IMR-90 (cell line): ENCODE data around the gene MAP7D1. TPM values are rescaled to one million over a fixed set of nuclear protein-coding genes. Genes with fewer than 3 reads are reported as not detected.
A peak's percentile ranks its signal among the peaks of the same experiment; 100 is the strongest.

Experiments
- ATAC-seq: fragments of 200-7000 bp; cut with Tn5 transposase; 2 replicates; pipeline ENCODE4 v1.9.1; 2020; ENCODE audit warnings: low read depth, mild to moderate bottlenecking, moderate library complexity
- BruUV-seq: library from RNA; stranded (reverse); fragments of 400-500 nt; replicated peaks from 2 replicates; lab custom pipeline; 2021; lab: Mats Ljungman, UMichigan
- CTCF ChIA-PET: fragments of 300-600 bp; formaldehyde crosslinking; extraction: SDS; loops from one replicate; lab custom pipeline; 2021; ENCODE audit warnings: antibody characterized with exemption; lab: Yijun Ruan, JAX
- POLR2A ChIA-PET: fragments of 300-600 bp; sonication (Branson Sonifier 250); formaldehyde crosslinking; loops from one replicate; lab custom pipeline; 2022; ENCODE audit warnings: antibody characterized with exemption; ENCODE audit not compliant: unreplicated experiment; lab: Charles Lee
- DNase-seq: peaks from one replicate; pipeline ENCODE4 v3.0.0; 2013
- H2AFZ ChIP-seq: replicated peaks from 2 replicates; pipeline ENCODE3; 2013; ENCODE audit warnings: low read length, mild to moderate bottlenecking; ENCODE audit not compliant: poor library complexity
- H2AK5ac ChIP-seq: 2 replicates; pipeline ENCODE4 v1.6.1; 2013; ENCODE audit warnings: low read depth, low read length, inconsistent platforms
- H2AK9ac ChIP-seq: replicated peaks from 2 replicates; pipeline ENCODE3; 2013; ENCODE audit warnings: mild to moderate bottlenecking, low read depth, low read length, moderate library complexity; ENCODE audit not compliant: poor library complexity
- H2BK120ac ChIP-seq: 2 replicates; pipeline ENCODE4 v1.6.1; 2013; ENCODE audit warnings: low read depth, low read length, inconsistent platforms
- H2BK15ac ChIP-seq: 3 replicates; pipeline ENCODE4 v1.6.1; 2013; ENCODE audit warnings: low read depth, low read length, inconsistent platforms
- H2BK20ac ChIP-seq: 2 replicates; pipeline ENCODE4 v1.6.1; 2013; ENCODE audit warnings: low read depth, mild to moderate bottlenecking, inconsistent platforms, low read length, moderate library complexity
- H2BK5ac ChIP-seq: 2 replicates; pipeline ENCODE4 v1.6.1; 2013; ENCODE audit warnings: mild to moderate bottlenecking, low read depth, low read length, inconsistent platforms; ENCODE audit not compliant: poor library complexity, severe bottlenecking
- H3K14ac ChIP-seq: replicated peaks from 2 replicates; pipeline ENCODE4 v1.6.1; 2013; ENCODE audit warnings: low read depth, low read length, inconsistent platforms
- H3K18ac ChIP-seq: 2 replicates; pipeline ENCODE4 v1.6.1; 2013; ENCODE audit warnings: low read depth, low read length, control low read depth
- H3K23ac ChIP-seq: 2 replicates; pipeline ENCODE4 v1.6.1; 2013; ENCODE audit warnings: low read depth, low read length, inconsistent platforms
- H3K27ac ChIP-seq: 2 replicates; pipeline ENCODE4 v1.5.1; 2013; ENCODE audit warnings: mild to moderate bottlenecking, control low read depth, low read length; ENCODE audit not compliant: insufficient read depth
- H3K27me3 ChIP-seq: 2 replicates; pipeline ENCODE4 v1.6.1; 2013; ENCODE audit warnings: low read length; ENCODE audit not compliant: control insufficient read depth, insufficient read depth
- H3K36me3 ChIP-seq: 2 replicates; pipeline ENCODE4 v1.6.1; 2013; ENCODE audit warnings: low read length, mixed read lengths; ENCODE audit not compliant: control insufficient read depth, insufficient read depth
- H3K4ac ChIP-seq: 2 replicates; pipeline ENCODE4 v1.6.1; 2013; ENCODE audit warnings: low read depth, low read length, inconsistent platforms
- H3K4me1 ChIP-seq: 2 replicates; pipeline ENCODE4 v1.6.1; 2013; ENCODE audit warnings: low read length, mixed read lengths; ENCODE audit not compliant: control insufficient read depth, insufficient read depth
- H3K4me2 ChIP-seq: 2 replicates; pipeline ENCODE4 v1.6.1; 2013; ENCODE audit warnings: low read depth, mild to moderate bottlenecking, control low read depth, low read length, moderate library complexity
- H3K4me3 ChIP-seq: 2 replicates; pipeline ENCODE4 v1.5.1; 2013; ENCODE audit warnings: low read depth, mild to moderate bottlenecking, control low read depth, low read length, moderate library complexity; ENCODE audit not compliant: insufficient read depth
- H3K56ac ChIP-seq: 2 replicates; pipeline ENCODE4 v1.6.1; 2013; ENCODE audit warnings: low read length, inconsistent platforms; ENCODE audit not compliant: insufficient read depth; ENCODE audit errors: extremely low read depth
- H3K79me1 ChIP-seq, 2 experiments: 2 replicates each; pipeline ENCODE4 v1.6.1; 2013; ENCODE audit warnings: low read length in 2 of 2, inconsistent platforms in 1 of 2, low read depth in 1 of 2
- H3K9ac ChIP-seq: 2 replicates; pipeline ENCODE4 v1.6.1; 2013; ENCODE audit warnings: low read depth, low read length, control low read depth
- H3K9me1 ChIP-seq: 2 replicates; pipeline ENCODE4 v1.6.1; 2013; ENCODE audit warnings: low read length, inconsistent platforms; ENCODE audit not compliant: insufficient read depth
- H3K9me3 ChIP-seq: 2 replicates; pipeline ENCODE4 v1.6.1; 2013; ENCODE audit warnings: low read length; ENCODE audit not compliant: control insufficient read depth, insufficient read depth
- H4K20me1 ChIP-seq: 2 replicates; pipeline ENCODE4 v1.6.1; 2013; ENCODE audit warnings: low read length, inconsistent platforms; ENCODE audit not compliant: insufficient read depth
- H4K5ac ChIP-seq: 2 replicates; pipeline ENCODE4 v1.6.1; 2013; ENCODE audit warnings: mild to moderate bottlenecking, low read depth, low read length, control low read depth
- H4K8ac ChIP-seq, 2 experiments: 2 replicates each; pipeline ENCODE4 v1.6.1; 2013; ENCODE audit warnings: low read depth in 2 of 2, low read length in 2 of 2, control low read depth in 1 of 2, inconsistent platforms in 1 of 2
- H4K91ac ChIP-seq: 2 replicates; pipeline ENCODE4 v1.6.1; 2013; ENCODE audit warnings: low read depth, low read length, inconsistent platforms; ENCODE audit not compliant: insufficient read depth
- BHLHE40 ChIP-seq: fragments of 150-350 bp; IDR thresholded peaks from 2 replicates; pipeline ENCODE4 v1.6.1; 2016; ENCODE audit warnings: mild to moderate bottlenecking, low read depth, low read length
- CEBPB ChIP-seq: IDR thresholded peaks from 2 replicates; pipeline ENCODE4 v1.6.1; 2012; ENCODE audit warnings: low read depth, low read length, improper control_type of control experiment
- CHD1 ChIP-seq: IDR thresholded peaks from 2 replicates; pipeline ENCODE4 v1.6.1; 2012; ENCODE audit warnings: low read depth, low read length, improper control_type of control experiment
- FOS ChIP-seq: fragments of 150-350 bp; IDR thresholded peaks from 2 replicates; pipeline ENCODE4 v1.6.1; 2016; ENCODE audit warnings: low read depth, low read length
- MAFK ChIP-seq: IDR thresholded peaks from 2 replicates; pipeline ENCODE4 v1.6.1; 2012; ENCODE audit warnings: low read depth, low read length, improper control_type of control experiment
- MAZ ChIP-seq: IDR thresholded peaks from 2 replicates; pipeline ENCODE4 v1.6.1; 2012; ENCODE audit warnings: low read depth, mild to moderate bottlenecking, low read length, improper control_type of control experiment, moderate library complexity, borderline replicate concordance
- MXI1 ChIP-seq: IDR thresholded peaks from 2 replicates; pipeline ENCODE4 v1.6.1; 2012; ENCODE audit warnings: low read depth, mild to moderate bottlenecking, low read length, moderate library complexity, borderline replicate concordance
- NFE2L2 ChIP-seq: fragments of 150-350 bp; IDR thresholded peaks from 2 replicates; pipeline ENCODE4 v1.6.1; 2016; ENCODE audit warnings: low read depth, mild to moderate bottlenecking, low read length
- RCOR1 ChIP-seq: IDR thresholded peaks from 2 replicates; pipeline ENCODE4 v1.6.1; 2012; ENCODE audit warnings: mild to moderate bottlenecking, low read length, improper control_type of control experiment; ENCODE audit not compliant: insufficient replicate concordance
- RFX5 ChIP-seq: IDR thresholded peaks from 2 replicates; pipeline ENCODE4 v1.8.0; 2012; ENCODE audit warnings: low read depth, mild to moderate bottlenecking, low read length, moderate library complexity
- SMC3 ChIP-seq: fragments of 150-350 bp; IDR thresholded peaks from 2 replicates; pipeline ENCODE4 v1.6.1; 2016; ENCODE audit warnings: low read depth, mild to moderate bottlenecking, antibody characterized with exemption, low read length, moderate library complexity
- WGBS, 2 experiments: methylation state at CpG; one replicate each; pipeline versions ENCODE4 v1.1.5 to v1.1.7; 2013; ENCODE audit warnings: missing lambda C conversion rate in 2 of 2; ENCODE audit not compliant: insufficient read length in 1 of 2; ENCODE audit errors: extremely low coverage in 2 of 2; 5-methylcytosine and 5-hydroxymethylcytosine counted together
- dilution Hi-C: fragments of 300-500 bp; cut with HindIII; formaldehyde crosslinking; loops from one replicate; pipeline ENCODE4 v1.14.3; 2018; ENCODE audit warnings: low sequenced_read_pairs; ENCODE audit not compliant: unreplicated experiment
- in situ Hi-C: fragments of 300-500 bp; cut with MboI; formaldehyde crosslinking; loops from 3 replicates; pipeline ENCODE4 v1.14.3; 2019; ENCODE audit warnings: low sequenced_read_pairs, inconsistent platforms, mixed read lengths
- intact Hi-C: fragments of 100-400 bp; cut with micrococcal nuclease; formaldehyde crosslinking; loops from 2 replicates; pipeline ENCODE4 v1.10.0; 2022
- polyA plus RNA-seq, 3 experiments: library from polyadenylated mRNA; depleted of rRNA; stranded (reverse); fragments of >200 nt; gene quantifications; 2 replicates each; pipeline ENCODE4 v1.2.3, GENCODE V29; 2012; ENCODE audit warnings: low replicate concordance in 1 of 3
- total RNA-seq: library from RNA; depleted of rRNA; stranded (reverse); fragments of >200 nt; gene quantifications from 2 replicates; pipeline ENCODE4 v1.2.3, GENCODE V29; 2012
- TF ChIP-seq, protein P1 (sequence below): fragments of 150-350 bp; IDR thresholded peaks from 2 replicates; pipeline ENCODE4 v1.6.1; 2016; ENCODE audit warnings: low read depth, mild to moderate bottlenecking, low read length, moderate library complexity, borderline replicate concordance
- TF ChIP-seq, protein P2 (sequence below): fragments of 150-350 bp; IDR thresholded peaks from 2 replicates; pipeline ENCODE4 v1.6.1; 2017; ENCODE audit warnings: mild to moderate bottlenecking, antibody characterized with exemption, low read length, low read depth
- TF ChIP-seq, protein P3 (sequence below): conservative IDR thresholded peaks from 2 replicates; pipeline ENCODE4 v1.5.1; 2012; ENCODE audit warnings: mild to moderate bottlenecking, low read depth, low read length, improper control_type of control experiment

Gene MAP7D1
- total and polyA plus RNA-seq, 2 of the 4 experiments (the other 2 are of a cell fraction): 32.3 to 81.9 TPM

DNA sequence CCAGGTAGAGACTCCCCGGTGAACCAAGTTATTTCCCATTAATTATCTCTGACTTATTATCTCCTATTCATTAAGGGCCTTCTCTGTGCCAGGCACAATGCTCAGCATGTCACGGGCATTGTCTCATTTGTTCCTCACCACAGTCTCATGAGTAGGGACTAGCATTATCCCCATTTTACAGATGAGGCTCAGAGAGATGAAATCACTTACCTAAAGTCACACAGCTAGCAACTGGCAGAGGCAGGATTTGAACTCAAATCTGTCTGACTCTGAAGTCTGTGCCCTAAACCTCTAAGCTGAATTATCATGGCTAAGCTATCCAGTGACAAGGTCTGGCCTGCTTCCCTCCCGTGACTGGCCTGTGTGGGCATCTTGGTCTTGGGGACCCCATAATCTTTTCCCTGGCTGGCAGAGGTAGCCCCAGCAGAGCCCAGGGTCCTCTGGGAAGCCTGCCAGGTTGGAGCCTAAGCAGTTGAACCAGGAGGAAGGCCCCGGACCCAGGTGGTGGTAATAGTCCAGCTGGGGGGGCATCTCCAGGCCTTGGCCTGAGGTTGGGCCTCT is 4.5 kb downstream of the MAP7D1 start:
- Histone ChIP-seq H2AK5ac (peak overlapping the region; percentile 66; the same call in 1 of the 2 replicates), H3K27ac (peak overlapping the region; percentile 89), H3K9me1 (peaks cover 17% of the 10 kb centered on the region), H2BK20ac (0 out of 2 replicates have a peak overlapping the region, but pooled peaks have one; percentile 14), H2BK120ac (no peak overlapping the region), H3K4me3 (peak overlapping the region; percentile 32; the same call in 1 of the 2 replicates), H4K91ac (peak overlapping the region; percentile 75), H3K9me3 (no peaks in the 10 kb centered on the region), H2BK5ac (peak overlapping the region; percentile 54), H2AK9ac (peak overlapping the region; percentile 80), H3K56ac (peak overlapping the region; percentile 39; the same call in 1 of the 2 replicates), H2BK15ac (peak overlapping the region; percentile 38; the same call in 1 of the 3 replicates), H4K20me1 (peaks cover 90% of the 10 kb centered on the region), H3K4me1 (peaks cover 22% of the 10 kb centered on the region), H3K23ac (peak overlapping the region; percentile 83), H3K9ac (peak overlapping the region; percentile 79), H2AFZ (peak overlapping the region; percentile 86), H3K4ac (peak overlapping the region; percentile 73), H3K36me3 (peaks cover 15% of the 10 kb centered on the region), H4K8ac (peak overlapping the region; percentile 67 to 74), H3K14ac (peak overlapping the region; percentile 74), H3K4me2 (peak overlapping the region; percentile 81), H4K5ac (peak overlapping the region; percentile 19), H3K79me1 (peaks cover under 1 to 47% of the 10 kb centered on the region in 2 experiments; a peak in 3 of 4 replicates), H3K18ac (no peak overlapping the region; the same call in 1 of the 2 replicates), H3K27me3 (no peaks in the 10 kb centered on the region)
- ChIA-PET CTCF (interaction anchor here (0.6 to 1.9 kb wide), 5 partner anchors 11 to 64 kb away, joined by 4 to 9 read pairs (median 4); partner anchors contain the start of genes THRAP3 and TRAPPC3), POLR2A (interaction anchor here (1.0 kb wide), 1 partner anchor 11 kb away, joined by 3 read pairs; the partner anchor contains the start of gene TRAPPC3)
- dilution Hi-C loops (no loop called here), intact Hi-C loops (no loop called here), in situ Hi-C loops (no loop called here)
- BruUV-seq: no TSS peak
- TF ChIP-seq, protein P1, sequence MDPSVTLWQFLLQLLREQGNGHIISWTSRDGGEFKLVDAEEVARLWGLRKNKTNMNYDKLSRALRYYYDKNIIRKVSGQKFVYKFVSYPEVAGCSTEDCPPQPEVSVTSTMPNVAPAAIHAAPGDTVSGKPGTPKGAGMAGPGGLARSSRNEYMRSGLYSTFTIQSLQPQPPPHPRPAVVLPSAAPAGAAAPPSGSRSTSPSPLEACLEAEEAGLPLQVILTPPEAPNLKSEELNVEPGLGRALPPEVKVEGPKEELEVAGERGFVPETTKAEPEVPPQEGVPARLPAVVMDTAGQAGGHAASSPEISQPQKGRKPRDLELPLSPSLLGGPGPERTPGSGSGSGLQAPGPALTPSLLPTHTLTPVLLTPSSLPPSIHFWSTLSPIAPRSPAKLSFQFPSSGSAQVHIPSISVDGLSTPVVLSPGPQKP: no peak
- TF ChIP-seq RCOR1 (no peak), RFX5 (no peak), CEBPB (no peak), MAZ (no peak), MAFK (no peak), SMC3 (no peak), CHD1 (no peak), BHLHE40 (no peak), MXI1 (no peak), FOS (no peak), NFE2L2 (no peak)
- TF ChIP-seq, protein P2, sequence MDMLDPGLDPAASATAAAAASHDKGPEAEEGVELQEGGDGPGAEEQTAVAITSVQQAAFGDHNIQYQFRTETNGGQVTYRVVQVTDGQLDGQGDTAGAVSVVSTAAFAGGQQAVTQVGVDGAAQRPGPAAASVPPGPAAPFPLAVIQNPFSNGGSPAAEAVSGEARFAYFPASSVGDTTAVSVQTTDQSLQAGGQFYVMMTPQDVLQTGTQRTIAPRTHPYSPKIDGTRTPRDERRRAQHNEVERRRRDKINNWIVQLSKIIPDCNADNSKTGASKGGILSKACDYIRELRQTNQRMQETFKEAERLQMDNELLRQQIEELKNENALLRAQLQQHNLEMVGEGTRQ: no peak
- TF ChIP-seq, protein P3, sequence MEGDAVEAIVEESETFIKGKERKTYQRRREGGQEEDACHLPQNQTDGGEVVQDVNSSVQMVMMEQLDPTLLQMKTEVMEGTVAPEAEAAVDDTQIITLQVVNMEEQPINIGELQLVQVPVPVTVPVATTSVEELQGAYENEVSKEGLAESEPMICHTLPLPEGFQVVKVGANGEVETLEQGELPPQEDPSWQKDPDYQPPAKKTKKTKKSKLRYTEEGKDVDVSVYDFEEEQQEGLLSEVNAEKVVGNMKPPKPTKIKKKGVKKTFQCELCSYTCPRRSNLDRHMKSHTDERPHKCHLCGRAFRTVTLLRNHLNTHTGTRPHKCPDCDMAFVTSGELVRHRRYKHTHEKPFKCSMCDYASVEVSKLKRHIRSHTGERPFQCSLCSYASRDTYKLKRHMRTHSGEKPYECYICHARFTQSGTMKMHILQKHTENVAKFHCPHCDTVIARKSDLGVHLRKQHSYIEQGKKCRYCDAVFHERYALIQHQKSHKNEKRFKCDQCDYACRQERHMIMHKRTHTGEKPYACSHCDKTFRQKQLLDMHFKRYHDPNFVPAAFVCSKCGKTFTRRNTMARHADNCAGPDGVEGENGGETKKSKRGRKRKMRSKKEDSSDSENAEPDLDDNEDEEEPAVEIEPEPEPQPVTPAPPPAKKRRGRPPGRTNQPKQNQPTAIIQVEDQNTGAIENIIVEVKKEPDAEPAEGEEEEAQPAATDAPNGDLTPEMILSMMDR: no peak
- 50% methylated on average over 2 of the region's 4 CpGs; no CpG with 5 or more reads in 1 of the 2 experiments for WGBS, 2 experiments
- DNase-seq (no peak), ATAC-seq (no peak)
